Gastrocnemius medialis (tissue), 4 donors: Measurements from ENCODE around the gene RHPN2.

Source experiments
- POLR2A ChIP-seq, 2 donors: fragments of 450-650 bp; IDR thresholded peaks; one replicate each; pipeline ENCODE4 v1.6.1; 2017; ENCODE audit warnings: antibody characterized with exemption in 2 of 2, mild to moderate bottlenecking in 2 of 2, moderate library complexity in 2 of 2
- TF ChIP-seq, protein P1 (sequence below), 5 experiments: fragments of 450-650 bp in 3 of 5; fragments of 200-600 bp in 2 of 5; sonication (generic) in 2 of 5; IDR thresholded peaks in 4 of 5; conservative IDR thresholded peaks in 1 of 5; 1 replicate in 4 of 5; 2 replicates in 1 of 5; pipeline ENCODE4 v1.5.1; 2016 to 2019; ENCODE audit warnings: antibody characterized with exemption in 5 of 5, mild to moderate bottlenecking in 3 of 5, moderate library complexity in 3 of 5

- TF ChIP-seq, protein P1, sequence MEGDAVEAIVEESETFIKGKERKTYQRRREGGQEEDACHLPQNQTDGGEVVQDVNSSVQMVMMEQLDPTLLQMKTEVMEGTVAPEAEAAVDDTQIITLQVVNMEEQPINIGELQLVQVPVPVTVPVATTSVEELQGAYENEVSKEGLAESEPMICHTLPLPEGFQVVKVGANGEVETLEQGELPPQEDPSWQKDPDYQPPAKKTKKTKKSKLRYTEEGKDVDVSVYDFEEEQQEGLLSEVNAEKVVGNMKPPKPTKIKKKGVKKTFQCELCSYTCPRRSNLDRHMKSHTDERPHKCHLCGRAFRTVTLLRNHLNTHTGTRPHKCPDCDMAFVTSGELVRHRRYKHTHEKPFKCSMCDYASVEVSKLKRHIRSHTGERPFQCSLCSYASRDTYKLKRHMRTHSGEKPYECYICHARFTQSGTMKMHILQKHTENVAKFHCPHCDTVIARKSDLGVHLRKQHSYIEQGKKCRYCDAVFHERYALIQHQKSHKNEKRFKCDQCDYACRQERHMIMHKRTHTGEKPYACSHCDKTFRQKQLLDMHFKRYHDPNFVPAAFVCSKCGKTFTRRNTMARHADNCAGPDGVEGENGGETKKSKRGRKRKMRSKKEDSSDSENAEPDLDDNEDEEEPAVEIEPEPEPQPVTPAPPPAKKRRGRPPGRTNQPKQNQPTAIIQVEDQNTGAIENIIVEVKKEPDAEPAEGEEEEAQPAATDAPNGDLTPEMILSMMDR (IDR thresholded peaks at IDR 0.05 in 4 of 5, conservative IDR thresholded peaks at IDR 0.05 in 1 of 5): no peak
- no peak for TF ChIP-seq POLR2A (IDR thresholded peaks at IDR 0.05)
Measured at GRCh38 chr19:33008738-33009137, 56.0 kb downstream of the RHPN2 start.
